Astrocyte (in vitro differentiated cells and primary cell): ENCODE measurements around the gene OR13F1. TPM values are rescaled to one million over a fixed set of nuclear protein-coding genes. Genes with fewer than 3 reads are reported as not detected.

Experiments used
- DNase-seq: peaks from one replicate; pipeline ENCODE4 v3.0.0-alpha.2; 2010; ENCODE audit warnings: low read depth
- FAIRE-seq: peaks from 2 replicates; lab custom pipeline; 2011; peaks lifted over from hg19 to GRCh38; lab: Jason Lieb, UNC
- H2AFZ ChIP-seq: 2 replicates; pipeline ENCODE4 v1.6.0; 2012; ENCODE audit warnings: low read depth, low read length, inconsistent platforms
- H3K27ac ChIP-seq: 2 replicates; pipeline ENCODE4 v1.5.1; 2011; ENCODE audit warnings: low read depth, low read length, inconsistent platforms
- H3K27me3 ChIP-seq: 2 replicates; pipeline ENCODE4 v1.6.0; 2011; ENCODE audit warnings: low read length, inconsistent platforms; ENCODE audit not compliant: insufficient read depth
- H3K36me3 ChIP-seq: 2 replicates; pipeline ENCODE4 v1.5.1; 2011; ENCODE audit warnings: low read length, inconsistent platforms; ENCODE audit not compliant: insufficient read depth
- H3K4me1 ChIP-seq: 2 replicates; pipeline ENCODE4 v1.5.1; 2011; ENCODE audit warnings: low read length, inconsistent platforms; ENCODE audit not compliant: insufficient read depth
- H3K4me2 ChIP-seq: 2 replicates; pipeline ENCODE4 v1.6.0; 2012; ENCODE audit warnings: low read length, inconsistent platforms
- H3K4me3 ChIP-seq: 2 replicates; pipeline ENCODE4 v1.5.1; 2011; ENCODE audit warnings: low read depth, mild to moderate bottlenecking, low read length, inconsistent platforms; ENCODE audit not compliant: insufficient read depth
- H3K79me2 ChIP-seq: 2 replicates; pipeline ENCODE4 v1.6.0; 2012; ENCODE audit warnings: mild to moderate bottlenecking, low read length, inconsistent platforms; ENCODE audit not compliant: insufficient read depth
- H3K9ac ChIP-seq: 2 replicates; pipeline ENCODE4 v1.6.0; 2012; ENCODE audit warnings: mild to moderate bottlenecking, low read length, inconsistent platforms
- H3K9me3 ChIP-seq: 2 replicates; pipeline ENCODE4 v1.5.1; 2012; ENCODE audit warnings: low read depth, mild to moderate bottlenecking, low read length, inconsistent platforms; ENCODE audit not compliant: insufficient read depth
- H4K20me1 ChIP-seq: 2 replicates; pipeline ENCODE4 v1.6.0; 2012; ENCODE audit warnings: low read length, inconsistent platforms; ENCODE audit not compliant: insufficient read depth
- H3K27ac Mint-ChIP-seq: one replicate; pipeline ENCODE4 v1.8.0; 2021; ENCODE audit warnings: mild to moderate bottlenecking, mixed read lengths; ENCODE audit not compliant: unreplicated experiment
- H3K27me3 Mint-ChIP-seq: one replicate; pipeline ENCODE4 v1.8.0; 2021; ENCODE audit warnings: low read depth, mixed read lengths; ENCODE audit not compliant: unreplicated experiment
- H3K36me3 Mint-ChIP-seq: one replicate; pipeline ENCODE4 v1.8.0; 2021; ENCODE audit warnings: low read depth, mixed read lengths; ENCODE audit not compliant: unreplicated experiment
- H3K4me1 Mint-ChIP-seq: one replicate; pipeline ENCODE4 v1.8.0; 2021; ENCODE audit warnings: low read depth, mixed read lengths; ENCODE audit not compliant: unreplicated experiment
- H3K4me3 Mint-ChIP-seq: one replicate; pipeline ENCODE4 v1.8.0; 2021; ENCODE audit warnings: mild to moderate bottlenecking, moderate library complexity, mixed read lengths; ENCODE audit not compliant: unreplicated experiment
- H3K9me3 Mint-ChIP-seq: one replicate; pipeline ENCODE4 v1.8.0; 2021; ENCODE audit warnings: mild to moderate bottlenecking, mixed read lengths; ENCODE audit not compliant: unreplicated experiment
- CTCF ChIP-seq: IDR thresholded peaks from 2 replicates; pipeline ENCODE4 v1.5.1; 2011; ENCODE audit warnings: low read depth, mild to moderate bottlenecking, inconsistent platforms, low read length, moderate library complexity; ENCODE audit not compliant: insufficient read depth
- EZH2 ChIP-seq: IDR thresholded peaks from 2 replicates; pipeline ENCODE4 v1.6.1; 2012; ENCODE audit warnings: mild to moderate bottlenecking, low read length, inconsistent platforms; ENCODE audit not compliant: insufficient read depth
- total RNA-seq: library from RNA; stranded (reverse); gene quantifications from 2 replicates; pipeline ENCODE4 v1.2.1, GENCODE V29; 2021

Gene OR13F1
- total RNA-seq, 1 donor from 2014 or later: not detected

DNA sequence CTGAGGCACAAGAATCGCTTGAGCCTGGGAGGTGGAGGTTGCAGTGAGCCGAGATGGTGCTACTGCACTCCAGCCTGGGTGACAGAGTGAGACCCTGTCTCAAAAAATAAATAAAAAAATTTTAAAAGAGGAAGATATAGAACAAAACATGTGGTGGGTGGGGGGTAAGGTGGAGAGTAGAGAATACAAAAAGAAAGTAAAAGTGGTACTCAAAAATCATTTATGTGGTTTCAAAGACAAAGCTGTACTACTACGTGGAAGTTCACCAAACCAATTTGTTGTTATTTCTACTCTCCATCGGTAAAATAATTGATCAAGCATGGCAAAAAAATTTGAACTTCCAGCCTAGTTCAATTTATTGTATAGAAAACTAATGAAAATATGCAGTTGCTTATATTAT, 40.6 kb downstream of the OR13F1 start:
- Mint-ChIP-seq H3K4me1 (no peaks in the 10 kb centered on the region), H3K4me3 (no peak overlapping the region), H3K27ac (no peak overlapping the region), H3K27me3 (no peaks in the 10 kb centered on the region), H3K9me3 (no peaks in the 10 kb centered on the region), H3K36me3 (no peaks in the 10 kb centered on the region)
- no peaks in the 10 kb centered on the region for H3K36me3 ChIP-seq
- H3K4me2 ChIP-seq: no peak overlapping the region
- H2AFZ ChIP-seq: no peak overlapping the region
- H3K27me3 ChIP-seq: no peaks in the 10 kb centered on the region
- H3K27ac ChIP-seq: no peak overlapping the region
- FAIRE-seq (no peak), DNase-seq (no peak)
- H3K4me1 ChIP-seq: no peaks in the 10 kb centered on the region
- no peaks in the 10 kb centered on the region for H3K9me3 ChIP-seq
- no peak overlapping the region for H3K9ac ChIP-seq
- no peak overlapping the region for H3K4me3 ChIP-seq
- H4K20me1 ChIP-seq: no peaks in the 10 kb centered on the region
- TF ChIP-seq CTCF (no peak), EZH2 (no peak)
- H3K79me2 ChIP-seq: no peaks in the 10 kb centered on the region

DNA sequence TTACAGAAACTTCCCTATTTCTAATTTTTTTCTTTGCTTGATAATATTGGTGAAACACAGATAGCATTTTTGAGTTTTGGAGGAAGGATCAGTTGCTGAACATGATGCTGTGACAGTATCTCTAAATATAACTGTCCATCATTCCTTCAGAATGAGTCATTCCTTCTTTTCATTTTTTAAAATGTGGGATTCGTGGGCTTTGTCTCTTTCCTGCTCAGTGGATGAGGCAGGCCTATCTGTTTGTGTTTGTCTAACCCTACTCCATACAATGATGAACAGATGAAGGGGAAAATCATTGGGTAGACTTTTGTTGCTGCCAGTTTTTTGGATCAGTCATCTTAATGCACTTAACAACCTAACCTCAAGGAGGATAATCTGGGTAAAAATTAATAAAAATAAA, 49.2 kb downstream of the OR13F1 start:
- H3K27me3 ChIP-seq: no peaks in the 10 kb centered on the region
- Mint-ChIP-seq H3K36me3 (no peaks in the 10 kb centered on the region), H3K27me3 (no peaks in the 10 kb centered on the region), H3K9me3 (peaks cover 3% of the 10 kb centered on the region), H3K27ac (peak overlapping the region; percentile 43), H3K4me3 (no peak overlapping the region), H3K4me1 (peaks cover 20% of the 10 kb centered on the region)
- no peaks in the 10 kb centered on the region for H3K9me3 ChIP-seq
- no peak overlapping the region for H2AFZ ChIP-seq
- H3K27ac ChIP-seq: no peak overlapping the region
- H3K9ac ChIP-seq: no peak overlapping the region
- no peaks in the 10 kb centered on the region for H4K20me1 ChIP-seq
- H3K79me2 ChIP-seq: no peaks in the 10 kb centered on the region
- no peak overlapping the region for H3K4me3 ChIP-seq
- TF ChIP-seq CTCF (no peak), EZH2 (no peak)
- FAIRE-seq: no peak
- H3K4me1 ChIP-seq: no peaks in the 10 kb centered on the region
- H3K4me2 ChIP-seq: no peak overlapping the region
- no peaks in the 10 kb centered on the region for H3K36me3 ChIP-seq
- DNase-seq: no peak

Other genes starting within 250 kb of the OR13F1 start
- gene OR13C4, start 22.9 kb downstream of the OR13F1 start, total RNA-seq: not detected in 2 replicates
- not detected in 2 replicates for gene OR13C3, start 32.6 kb downstream of the OR13F1 start, total RNA-seq
- gene OR13C8, start 64.9 kb downstream of the OR13F1 start, total RNA-seq: not detected in 2 replicates
- gene OR13C5, start 95.2 kb downstream of the OR13F1 start, total RNA-seq: not detected in 2 replicates
- not detected in 2 replicates for gene OR13C2, start 101.4 kb downstream of the OR13F1 start, total RNA-seq
- not detected in 2 replicates for gene OR13C9, start 113.9 kb downstream of the OR13F1 start, total RNA-seq
- gene OR13D1, start 190.3 kb downstream of the OR13F1 start, total RNA-seq: not detected in 2 replicates
- 25.9 and 28.2 TPM in 2 replicates for gene NIPSNAP3A, start 243.4 kb downstream of the OR13F1 start, total RNA-seq